ENCODE measurements around the gene PRR16.

The PRR16 gene

DNA sequence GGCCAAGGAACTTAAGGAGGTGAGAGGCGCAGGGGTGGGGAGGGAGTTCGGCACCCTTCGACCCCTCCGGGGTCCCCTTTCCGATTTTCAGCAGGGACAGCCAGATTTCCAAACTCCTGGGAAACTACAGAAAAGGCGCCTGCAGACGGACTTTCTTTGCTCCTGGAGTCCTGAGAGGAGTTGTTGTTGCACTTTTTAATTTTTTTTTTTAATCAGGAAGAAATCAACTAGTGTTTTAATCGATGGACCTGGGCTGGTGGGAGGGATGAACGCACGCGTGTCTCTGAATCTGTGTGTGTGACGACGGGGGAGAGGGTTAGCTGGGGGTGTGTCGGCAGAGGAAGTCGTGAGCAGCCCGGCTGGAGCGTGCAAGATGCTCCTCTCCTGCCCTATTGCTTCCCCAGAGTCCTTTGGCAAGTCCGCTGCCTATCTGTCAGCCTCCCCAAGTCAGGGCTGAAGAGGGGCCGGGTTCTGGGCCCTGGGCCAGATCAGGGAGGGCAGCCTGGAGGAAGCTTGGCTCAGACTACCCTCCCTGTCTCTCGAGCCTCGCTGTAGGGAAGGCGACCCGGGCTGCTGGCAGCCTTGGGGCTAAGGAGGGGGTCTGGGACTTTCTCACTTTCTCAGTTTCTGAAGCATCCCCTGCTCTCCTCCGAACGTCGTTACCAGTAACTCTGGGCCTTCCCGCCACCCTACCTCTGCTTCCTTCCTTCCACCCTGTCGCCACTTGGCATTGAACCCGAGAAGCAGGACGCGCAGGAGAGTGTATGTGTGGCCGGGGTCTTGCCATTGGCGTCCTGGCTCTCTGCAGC is 731 bp downstream of the PRR16 start:
- no peak for DNase-seq

DNA sequence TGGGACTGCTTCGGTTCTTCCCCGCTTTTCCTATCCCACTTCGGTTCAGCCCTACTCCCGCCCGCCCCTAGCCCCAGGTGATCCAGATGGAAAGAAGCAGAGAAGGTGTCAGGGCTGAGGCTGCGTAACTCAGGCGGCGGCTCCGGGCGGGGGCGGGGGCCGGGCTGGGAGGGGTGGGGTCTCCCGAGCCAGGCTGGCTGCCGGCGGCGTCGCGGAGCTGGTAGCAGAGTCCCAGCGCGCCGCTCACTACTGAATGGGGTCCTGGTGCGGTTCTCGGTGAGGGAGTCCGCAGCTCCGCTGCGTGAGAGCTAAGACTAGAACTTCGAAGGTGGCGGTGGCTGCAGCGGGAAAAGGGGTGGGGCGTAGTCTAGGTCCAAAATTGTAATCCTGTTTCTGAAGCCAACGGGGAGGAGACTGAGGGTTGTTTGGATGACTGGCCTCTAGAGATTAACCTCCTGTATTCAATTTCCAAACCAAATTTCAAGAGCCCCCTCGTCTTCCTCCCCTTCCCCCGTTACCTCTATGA is 1.4 kb downstream of the PRR16 start:
- no peak for DNase-seq

- DNase-seq, result no peak
Observed at GRCh38 chr5:120466341-120467006, 2.4 kb downstream of the PRR16 start.

DNA sequence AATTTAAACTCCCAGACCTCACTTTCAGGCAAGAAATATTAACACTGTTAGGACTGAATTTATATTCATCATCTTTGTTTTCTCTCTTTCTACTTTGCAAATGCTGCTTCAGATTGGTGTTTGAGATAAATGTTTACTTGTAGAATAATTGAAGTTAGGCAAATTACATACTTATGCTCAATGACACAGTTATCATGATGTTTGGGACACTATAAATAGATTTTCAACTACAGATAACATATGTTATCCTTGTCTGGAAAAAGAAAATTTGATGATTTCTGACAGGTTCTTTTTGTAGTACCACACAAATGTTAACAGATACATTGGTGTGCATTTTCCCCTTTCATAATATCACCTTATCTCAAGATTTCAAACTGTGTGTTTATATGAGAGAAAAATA is 7.9 kb downstream of the PRR16 start:
- no peak for DNase-seq

DNA sequence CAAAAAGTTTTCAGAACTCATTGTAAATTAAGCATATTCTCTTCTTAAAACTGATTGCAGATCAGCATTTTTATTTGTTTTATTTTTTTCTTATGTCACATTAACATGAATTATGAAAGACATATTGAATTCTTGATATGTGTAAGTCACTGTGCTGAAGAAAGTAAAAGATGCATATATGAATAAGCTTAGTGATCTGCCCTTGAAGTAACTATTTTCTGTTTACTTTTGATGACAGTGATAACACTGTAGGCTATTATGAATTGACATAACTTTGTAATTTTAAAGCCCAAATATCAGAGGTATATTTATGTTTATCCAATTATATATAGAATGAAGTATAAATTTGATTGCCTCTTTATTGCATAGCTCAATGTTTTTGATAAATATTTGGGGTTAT is 8.8 kb downstream of the PRR16 start:
- no peak for DNase-seq

GRCh38 chr5:120473332-120473731 is 9.2 kb downstream of the PRR16 start:
- no peak for DNase-seq

GRCh38 chr5:120476063-120476462 is 12.0 kb downstream of the PRR16 start:
- DNase-seq, result no peak

DNA sequence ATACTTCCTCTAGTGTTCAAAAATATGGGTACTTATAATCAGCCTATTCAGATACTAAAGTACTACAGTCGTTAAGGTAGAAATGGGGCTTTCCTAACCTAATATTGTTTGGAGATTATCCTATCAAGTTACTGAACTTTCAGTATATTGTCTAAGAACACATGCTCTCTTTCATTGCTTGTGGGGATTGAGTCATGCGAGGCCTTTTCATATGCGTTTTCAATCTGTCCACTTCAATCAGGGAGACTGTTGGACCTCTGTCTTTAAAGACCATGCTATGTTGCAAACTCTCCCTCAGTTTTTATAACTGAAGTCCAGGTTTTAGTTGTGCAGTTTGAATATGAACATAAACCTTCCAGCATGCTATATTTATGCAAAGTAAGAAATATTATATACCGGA is 15.0 kb downstream of the PRR16 start:
- DNase-seq, result no peak

DNA sequence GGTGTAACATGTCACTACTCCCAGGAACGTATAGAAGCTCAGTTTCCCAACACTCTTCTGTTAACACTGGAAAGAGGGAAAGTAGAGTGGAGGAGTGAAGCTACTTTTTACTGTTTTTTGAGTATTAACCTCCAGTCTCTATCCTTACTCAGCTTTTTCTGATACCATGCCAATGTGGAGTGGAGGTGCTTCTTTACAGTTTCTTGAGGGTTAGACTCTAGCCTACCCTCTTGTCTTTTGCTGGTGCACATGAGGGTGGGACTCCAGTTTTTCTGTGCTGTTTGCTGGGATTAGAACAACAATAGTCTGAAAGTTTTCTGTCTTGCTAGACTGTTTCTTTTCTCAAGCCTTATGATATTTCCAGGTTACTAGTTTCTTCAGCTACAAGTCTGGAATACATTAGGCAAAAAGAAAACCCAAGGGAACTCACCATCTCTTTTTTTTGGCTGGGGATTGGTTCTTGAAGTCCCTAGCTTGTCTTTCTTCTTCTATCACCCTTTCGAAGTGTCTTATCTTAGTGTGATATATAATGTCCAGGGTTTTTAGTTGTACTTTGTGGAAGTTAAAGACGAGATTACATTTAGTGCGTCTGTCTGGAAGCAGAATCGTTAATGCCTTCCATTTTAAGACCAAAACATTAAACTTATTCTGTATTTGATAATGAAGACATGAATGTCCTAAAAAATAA is 35.9 kb downstream of the PRR16 start:
- DNase-seq, result no peak

DNA sequence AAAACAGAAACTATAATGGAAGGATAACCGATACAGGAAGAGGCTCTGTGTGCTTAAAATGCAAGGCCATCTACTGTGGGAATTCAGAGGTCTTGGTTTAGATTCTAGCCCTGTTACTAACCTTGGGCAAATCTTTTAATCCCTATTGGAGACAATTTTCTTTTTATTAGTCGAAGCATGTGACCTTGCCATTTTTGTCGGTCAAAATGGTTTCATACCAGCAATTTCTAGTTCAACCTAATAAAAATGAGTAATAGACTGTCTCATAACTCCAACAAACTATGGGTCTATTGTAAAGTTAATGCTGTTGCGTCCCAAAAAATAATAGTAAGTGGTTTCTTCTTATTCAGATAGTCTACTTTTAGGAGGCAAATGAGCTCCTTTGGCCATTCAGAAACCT is 38.4 kb downstream of the PRR16 start:
- DNase-seq, result no peak

- DNase-seq, result no peak
Observed at GRCh38 chr5:120503341-120503740, 39.2 kb downstream of the PRR16 start.

DNA sequence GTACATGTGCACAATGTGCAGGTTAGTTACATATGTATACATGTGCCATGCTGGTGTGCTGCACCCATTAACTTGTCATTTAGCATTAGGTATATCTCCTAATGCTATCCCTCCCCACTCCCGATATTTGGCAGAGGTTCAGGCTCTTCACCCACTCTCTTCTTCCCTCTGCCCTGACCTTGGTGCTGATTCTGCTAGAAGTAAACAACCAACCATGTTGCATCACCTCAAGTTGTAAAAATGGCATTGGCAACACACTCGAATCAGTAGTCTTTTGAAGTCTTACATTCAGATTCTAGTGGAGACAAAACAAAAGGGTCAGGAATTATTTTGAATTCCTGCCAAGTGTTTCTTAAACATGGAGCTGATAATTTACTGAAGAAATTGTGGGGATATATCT is 40.0 kb downstream of the PRR16 start:
- no peak for DNase-seq

DNA sequence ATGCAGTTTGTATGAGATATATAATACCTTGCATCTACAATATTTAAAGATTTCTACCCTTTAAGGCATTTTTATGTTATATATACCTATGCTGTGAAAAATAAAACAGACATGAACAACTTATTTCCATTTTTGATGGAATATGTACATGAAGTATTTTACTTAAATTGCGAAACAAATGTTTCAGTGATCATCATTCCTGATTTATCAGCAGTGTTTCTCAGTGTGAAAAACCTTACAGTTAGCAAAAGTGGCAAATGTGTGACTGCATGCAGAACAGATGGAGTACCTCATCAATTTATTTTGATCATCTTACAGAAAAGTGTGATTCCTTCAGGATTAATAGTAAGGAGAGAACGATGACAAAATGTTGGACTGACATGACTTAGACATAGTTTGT is 43.1 kb downstream of the PRR16 start:
- no peak for DNase-seq

DNA sequence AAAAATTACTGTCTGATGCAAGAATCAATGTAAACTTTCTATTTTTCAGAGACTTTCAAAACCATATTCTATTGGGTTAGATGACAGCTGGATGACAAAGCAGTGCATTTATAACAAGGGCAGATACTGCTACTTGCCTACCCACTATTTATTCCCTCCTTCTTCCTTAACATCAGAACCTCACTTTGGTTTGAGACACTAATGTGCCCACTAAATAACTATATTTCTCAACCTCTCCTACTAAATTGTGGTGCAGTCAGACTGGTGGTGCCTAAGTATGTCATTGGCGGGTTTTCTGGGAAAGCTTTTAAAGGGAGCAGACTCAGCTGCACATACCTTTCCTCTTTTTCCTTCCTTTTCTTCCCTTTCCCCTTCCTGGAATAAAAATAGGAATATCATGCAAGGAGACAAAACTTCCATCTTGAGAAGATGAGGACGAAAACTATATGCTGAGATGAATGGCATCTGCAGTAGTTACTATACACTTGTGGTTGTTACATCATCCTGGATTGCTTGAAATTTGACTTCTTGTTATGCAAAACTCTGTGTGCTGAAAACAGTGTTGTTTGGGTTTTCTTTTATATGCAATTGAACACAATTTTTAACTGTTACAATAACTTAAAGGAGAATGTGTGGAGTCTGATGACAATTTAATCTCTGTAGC is 43.8 kb downstream of the PRR16 start:
- DNase-seq, result no peak

GRCh38 chr5:120509053-120509452 is 45.0 kb downstream of the PRR16 start:
- DNase-seq, result no peak

- no peak for DNase-seq
Observed at GRCh38 chr5:120510098-120510637, 46.1 kb downstream of the PRR16 start.

DNA sequence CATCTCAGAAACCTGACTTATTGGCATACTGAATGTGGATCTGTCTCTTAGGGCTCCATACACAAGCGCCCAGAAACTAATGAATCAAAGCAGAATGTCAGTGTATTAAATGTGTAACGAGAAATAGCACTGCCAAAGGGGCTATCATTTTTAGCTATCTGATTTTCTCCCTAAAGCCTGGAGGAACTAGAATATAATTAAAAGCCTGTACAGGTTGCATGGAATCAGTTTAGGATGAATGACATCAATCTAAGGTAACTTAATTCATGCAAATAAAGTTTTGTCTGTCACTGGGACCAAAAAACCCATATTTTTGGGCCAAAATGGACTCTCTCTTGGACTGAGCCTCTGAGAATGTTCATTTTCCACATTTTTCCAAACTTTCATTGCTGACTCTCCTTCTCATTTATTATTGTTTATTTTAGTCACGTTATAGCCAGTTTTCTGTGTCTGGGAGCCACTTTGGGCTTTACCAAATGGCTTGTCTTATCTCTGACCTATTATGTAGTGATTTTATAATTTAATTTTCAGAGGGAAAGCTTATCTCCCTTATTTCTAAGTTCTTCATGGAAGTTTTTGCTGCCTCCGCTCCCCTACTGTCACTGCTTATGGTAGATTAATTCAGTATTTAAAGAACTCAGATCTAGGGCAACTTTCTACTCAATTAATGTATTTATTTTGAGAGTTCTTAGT is 47.0 kb downstream of the PRR16 start:
- no peak for DNase-seq

DNA sequence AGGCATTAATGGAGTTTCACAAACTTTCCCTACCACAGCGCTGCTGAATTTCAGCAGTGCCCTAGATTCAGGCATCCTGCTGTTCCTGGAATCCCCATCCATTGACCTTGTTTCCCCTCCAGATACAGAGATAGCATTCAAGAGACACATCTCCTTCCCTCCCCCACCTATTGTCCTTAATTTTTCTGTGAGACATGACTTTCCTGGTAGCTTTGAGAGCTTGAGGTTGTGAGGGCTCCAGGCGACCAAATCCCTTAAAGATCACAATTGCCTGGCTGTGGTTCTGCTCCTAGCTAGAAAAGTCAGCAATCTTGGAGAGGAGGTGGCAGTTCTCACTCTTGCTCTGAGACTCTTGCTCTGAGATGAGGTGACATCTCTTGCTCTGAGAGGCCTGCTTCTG is 48.0 kb downstream of the PRR16 start:
- DNase-seq, result no peak

GRCh38 chr5:120512791-120513650 is 48.9 kb downstream of the PRR16 start:
- no peak for DNase-seq

DNA sequence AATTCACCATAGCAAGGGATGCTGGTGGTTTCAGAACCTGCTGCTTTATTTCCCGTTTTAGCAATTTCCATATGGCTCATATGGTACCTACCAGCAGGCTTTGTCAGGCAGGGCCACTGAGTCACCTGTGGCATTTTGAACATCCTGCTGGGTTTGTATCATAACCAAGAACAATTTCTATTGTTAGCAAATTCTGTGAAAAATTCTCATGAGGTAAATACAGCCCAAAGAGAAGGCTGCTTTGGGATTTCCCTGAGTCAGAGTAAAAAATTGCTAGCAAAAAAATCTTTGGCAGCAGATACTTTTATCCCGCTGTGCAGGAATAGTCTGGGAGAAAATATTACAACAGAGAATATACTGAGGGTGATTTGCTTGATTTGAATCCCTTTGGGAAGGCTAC is 52.7 kb downstream of the PRR16 start:
- no peak for DNase-seq

- no peak for DNase-seq
Observed at GRCh38 chr5:120517607-120518252, 53.6 kb downstream of the PRR16 start.
